Measurements from ENCODE around the gene PATJ.

Gene PATJ

DNA sequence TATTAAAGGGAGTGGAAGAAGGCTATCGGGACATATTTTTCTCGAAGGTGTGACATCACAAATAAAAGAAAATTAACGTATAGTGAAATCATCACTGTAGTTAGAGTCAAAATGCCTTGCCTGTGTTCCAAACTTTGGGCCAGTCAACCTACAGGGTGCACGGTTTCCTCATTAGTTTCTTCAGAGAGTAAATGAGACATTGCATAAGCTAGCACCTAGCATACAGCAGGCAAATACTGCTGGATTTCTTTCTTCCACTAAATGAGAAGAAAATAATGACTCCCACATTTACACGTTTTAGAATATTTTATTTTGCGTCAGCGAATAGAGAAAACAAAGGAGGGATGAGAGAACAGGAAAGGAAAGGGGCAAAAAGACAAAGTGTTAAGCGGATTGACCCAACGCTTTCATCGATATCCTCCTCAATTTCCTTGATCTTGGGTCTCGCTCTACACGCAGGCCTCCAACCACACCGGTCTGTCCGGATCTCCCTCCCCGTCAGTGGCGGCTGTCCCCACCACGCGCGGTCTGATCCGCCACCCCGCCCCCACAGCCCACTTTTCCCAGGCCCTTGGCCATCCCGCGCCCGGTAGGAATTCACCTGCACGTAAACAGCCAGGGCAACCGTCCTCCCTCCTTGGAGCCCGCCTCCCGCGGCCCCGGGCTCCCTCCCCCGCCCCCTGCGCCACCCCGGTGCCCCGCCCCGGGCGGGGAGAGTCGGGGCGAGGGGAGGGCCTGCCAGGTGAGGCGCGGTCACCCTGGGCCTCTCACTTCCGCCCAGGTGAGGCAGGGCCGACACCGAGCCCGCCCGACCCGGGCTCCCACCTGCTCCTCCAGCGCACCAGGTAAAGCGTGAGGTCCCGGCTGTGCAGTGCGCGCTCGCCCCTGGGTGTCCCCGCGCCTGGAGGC is at the start of gene PATJ (continued):
- TF ChIP-seq, protein P1, sequence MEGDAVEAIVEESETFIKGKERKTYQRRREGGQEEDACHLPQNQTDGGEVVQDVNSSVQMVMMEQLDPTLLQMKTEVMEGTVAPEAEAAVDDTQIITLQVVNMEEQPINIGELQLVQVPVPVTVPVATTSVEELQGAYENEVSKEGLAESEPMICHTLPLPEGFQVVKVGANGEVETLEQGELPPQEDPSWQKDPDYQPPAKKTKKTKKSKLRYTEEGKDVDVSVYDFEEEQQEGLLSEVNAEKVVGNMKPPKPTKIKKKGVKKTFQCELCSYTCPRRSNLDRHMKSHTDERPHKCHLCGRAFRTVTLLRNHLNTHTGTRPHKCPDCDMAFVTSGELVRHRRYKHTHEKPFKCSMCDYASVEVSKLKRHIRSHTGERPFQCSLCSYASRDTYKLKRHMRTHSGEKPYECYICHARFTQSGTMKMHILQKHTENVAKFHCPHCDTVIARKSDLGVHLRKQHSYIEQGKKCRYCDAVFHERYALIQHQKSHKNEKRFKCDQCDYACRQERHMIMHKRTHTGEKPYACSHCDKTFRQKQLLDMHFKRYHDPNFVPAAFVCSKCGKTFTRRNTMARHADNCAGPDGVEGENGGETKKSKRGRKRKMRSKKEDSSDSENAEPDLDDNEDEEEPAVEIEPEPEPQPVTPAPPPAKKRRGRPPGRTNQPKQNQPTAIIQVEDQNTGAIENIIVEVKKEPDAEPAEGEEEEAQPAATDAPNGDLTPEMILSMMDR (tag by site-specific recombination; IDR thresholded peaks at IDR 0.05), result no peak
- TF ChIP-seq KLF10 (tag by site-specific recombination; IDR thresholded peaks at IDR 0.05), result no peak
- no peak for TF ChIP-seq ZNF510 (tag by site-specific recombination; IDR thresholded peaks at IDR 0.05; ENCODE audit: insufficient replicate concordance)
- peak; percentile 76 for TF ChIP-seq SP2 (tag by site-specific recombination; IDR thresholded peaks at IDR 0.05)
- no peak for TF ChIP-seq HOXD13 (CRISPR knock-in tag; IDR thresholded peaks at IDR 0.05; ENCODE audit: borderline replicate concordance)
- TF ChIP-seq SCRT1 (tag by site-specific recombination; IDR thresholded peaks at IDR 0.05; ENCODE audit: borderline replicate concordance), result no peak
- no peak for TF ChIP-seq HOXC10 (CRISPR knock-in tag; IDR thresholded peaks at IDR 0.05)
- TF ChIP-seq, protein P2, sequence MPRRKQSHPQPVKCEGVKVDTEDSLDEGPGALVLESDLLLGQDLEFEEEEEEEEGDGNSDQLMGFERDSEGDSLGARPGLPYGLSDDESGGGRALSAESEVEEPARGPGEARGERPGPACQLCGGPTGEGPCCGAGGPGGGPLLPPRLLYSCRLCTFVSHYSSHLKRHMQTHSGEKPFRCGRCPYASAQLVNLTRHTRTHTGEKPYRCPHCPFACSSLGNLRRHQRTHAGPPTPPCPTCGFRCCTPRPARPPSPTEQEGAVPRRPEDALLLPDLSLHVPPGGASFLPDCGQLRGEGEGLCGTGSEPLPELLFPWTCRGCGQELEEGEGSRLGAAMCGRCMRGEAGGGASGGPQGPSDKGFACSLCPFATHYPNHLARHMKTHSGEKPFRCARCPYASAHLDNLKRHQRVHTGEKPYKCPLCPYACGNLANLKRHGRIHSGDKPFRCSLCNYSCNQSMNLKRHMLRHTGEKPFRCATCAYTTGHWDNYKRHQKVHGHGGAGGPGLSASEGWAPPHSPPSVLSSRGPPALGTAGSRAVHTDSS (tag by site-specific recombination; IDR thresholded peaks at IDR 0.05), result no peak
- TF ChIP-seq ZNF214 (tag by site-specific recombination; IDR thresholded peaks at IDR 0.05; ENCODE audit: borderline replicate concordance), result no peak
- peak; percentile 37; the same call in 1 of the 2 replicates for TF ChIP-seq ZNF76 (tag by site-specific recombination; IDR thresholded peaks at IDR 0.05; ENCODE audit: borderline replicate concordance, low read depth)
- no peak for TF ChIP-seq ZNF391 (tag by site-specific recombination; IDR thresholded peaks at IDR 0.05; ENCODE audit: borderline replicate concordance, low read depth)
- no peak for TF ChIP-seq ZNF24 (tag by site-specific recombination; IDR thresholded peaks at IDR 0.05)
- TF ChIP-seq ZNF843 (tag by site-specific recombination; IDR thresholded peaks at IDR 0.05), result 0 out of 2 replicates have a peak, but pooled peaks have one; percentile 38
- peak; percentile 94 for TF ChIP-seq GLIS1 (tag by site-specific recombination; IDR thresholded peaks at IDR 0.05)
- TF ChIP-seq ZNF473 (tag by site-specific recombination; IDR thresholded peaks at IDR 0.05), result no peak

DNA sequence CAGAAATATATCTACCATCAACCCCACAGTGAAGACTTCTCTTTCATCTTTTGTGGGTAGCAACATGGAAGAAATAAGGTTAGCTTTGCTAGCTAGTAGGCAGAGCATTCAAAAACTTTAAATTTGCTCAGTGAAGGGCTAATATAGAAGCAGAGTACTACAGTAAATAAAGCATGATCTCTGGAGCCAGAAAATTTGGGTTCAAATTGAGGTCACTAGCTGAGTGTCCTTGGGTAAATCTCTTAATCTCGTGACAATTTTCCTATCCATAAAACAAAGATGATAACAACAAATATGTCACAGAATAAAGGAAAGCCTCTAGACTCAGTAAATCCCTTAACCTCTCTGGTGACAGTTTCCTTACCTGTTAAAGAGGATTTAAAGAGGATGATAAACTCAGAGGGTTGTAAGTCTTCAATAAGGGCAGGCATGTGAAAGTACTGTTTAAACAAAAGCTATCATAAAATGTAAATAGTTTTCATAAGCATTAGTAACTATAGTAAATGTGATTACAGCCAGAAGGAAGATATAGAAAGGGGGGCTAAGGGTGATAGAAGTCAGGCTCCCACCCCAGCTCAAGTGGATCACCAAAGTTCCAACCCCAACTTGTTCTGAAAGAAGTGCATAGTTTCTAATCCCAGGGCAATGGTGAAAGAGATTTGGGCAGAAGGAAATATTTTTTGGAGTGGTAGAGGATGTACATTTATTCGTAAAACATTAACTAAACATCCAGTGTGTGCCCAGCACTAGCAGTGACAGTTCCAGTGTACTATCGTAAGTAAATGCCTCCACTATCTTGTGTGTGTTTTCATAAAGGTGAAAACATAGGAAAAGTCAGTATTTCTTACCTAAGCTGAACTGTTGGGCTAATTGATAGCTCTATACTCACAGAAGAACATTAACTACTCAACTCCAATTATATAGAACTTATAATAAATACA is 42.1 kb upstream of the PATJ start:
- ChIA-PET POLR2A (no interaction called here), CTCF (interaction anchor here (0.5 to 0.6 kb wide), 2 partner anchors 330 to 1449 kb away, joined by 3 read pairs; no protein-coding TSS in a partner anchor)
- Histone ChIP-seq H3K9me3 (ENCODE audit: control insufficient read depth, insufficient read depth, low read depth, low read length) (no peaks in the 10 kb centered on the region), H3K4me1 (ENCODE audit: control insufficient read depth, insufficient read depth, low read length) (no peaks in the 10 kb centered on the region), H3K4me3 (ENCODE audit: low read depth, low read length) (no peak overlapping the region), H3K27ac (ENCODE audit: extremely low read depth, low read depth, low read length) (no peak overlapping the region), H3K36me3 (ENCODE audit: control insufficient read depth in 2 of 2, insufficient read depth in 1 of 2, low read length in 2 of 2) (peaks cover 25 to 53% of the 10 kb centered on the region in 2 experiments)
- TF ChIP-seq TRIM28 (IDR thresholded peaks at IDR 0.05; ENCODE audit: borderline replicate concordance, low read length) (no peak), ZNF354C (tag by site-specific recombination; IDR thresholded peaks at IDR 0.05; ENCODE audit: borderline replicate concordance, low read depth) (no peak), OSR2 (tag by site-specific recombination; IDR thresholded peaks at IDR 0.05) (peak; percentile 21; the same call in 1 of the 2 replicates), ZNF843 (tag by site-specific recombination; IDR thresholded peaks at IDR 0.05) (peak; percentile 47; the same call in 1 of the 2 replicates)
